NCI-H774 (cell line): ENCODE data around the gene PDE6B.
"Not testable (repeated sequence)": the region's sequence is repeated elsewhere in the genome, so short reads cannot be mapped to it uniquely, and the experiment has no call there.

Experiments used
- DNase-seq: peaks from one replicate; lab custom pipeline; 2025; lab: John Stamatoyannopoulos, UW

The PDE6B gene

DNA sequence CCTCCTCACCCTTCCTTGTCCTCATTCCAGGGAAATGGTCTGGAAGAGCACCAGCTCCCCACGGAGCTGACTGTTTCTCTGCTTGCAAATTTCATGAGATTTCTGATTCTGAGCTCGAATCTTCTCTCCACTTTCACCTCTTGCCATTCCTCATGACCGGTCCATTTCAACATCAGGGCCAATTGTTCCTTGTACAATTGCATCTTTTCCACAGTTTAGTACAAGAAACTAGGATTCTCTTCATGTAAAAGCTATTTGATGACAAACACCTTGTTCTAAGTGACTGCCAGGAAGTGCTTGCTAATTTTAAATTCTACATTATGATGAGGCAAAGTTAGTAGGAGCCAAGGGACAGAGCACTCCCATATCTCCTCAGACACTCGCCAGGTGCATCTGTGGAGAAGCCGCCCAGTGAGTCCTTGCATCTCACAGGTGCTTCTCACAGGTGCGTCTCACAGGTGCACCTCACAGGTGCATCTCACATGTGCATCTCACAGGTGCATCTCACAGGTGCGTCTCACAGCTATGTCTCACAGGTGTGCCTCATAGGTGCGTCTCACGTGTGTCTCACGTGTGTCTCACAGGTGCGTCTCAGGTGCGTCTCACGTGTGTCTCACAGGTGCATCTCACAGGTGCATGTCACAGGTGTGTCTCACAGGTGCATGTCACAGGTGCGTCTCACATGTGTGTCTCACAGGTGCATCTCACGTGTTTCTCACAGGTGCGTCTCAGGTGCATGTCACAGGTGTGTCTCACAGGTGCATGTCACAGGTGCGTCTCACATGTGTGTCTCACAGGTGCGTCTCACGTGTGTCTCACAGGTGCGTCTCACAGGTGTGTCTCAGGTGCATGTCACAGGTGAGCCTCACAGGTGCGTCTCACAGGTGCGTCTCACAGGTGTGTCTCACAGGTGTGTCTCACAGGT lies 3.0 kb upstream of the PDE6B start:
- DNase-seq = no peak

DNA sequence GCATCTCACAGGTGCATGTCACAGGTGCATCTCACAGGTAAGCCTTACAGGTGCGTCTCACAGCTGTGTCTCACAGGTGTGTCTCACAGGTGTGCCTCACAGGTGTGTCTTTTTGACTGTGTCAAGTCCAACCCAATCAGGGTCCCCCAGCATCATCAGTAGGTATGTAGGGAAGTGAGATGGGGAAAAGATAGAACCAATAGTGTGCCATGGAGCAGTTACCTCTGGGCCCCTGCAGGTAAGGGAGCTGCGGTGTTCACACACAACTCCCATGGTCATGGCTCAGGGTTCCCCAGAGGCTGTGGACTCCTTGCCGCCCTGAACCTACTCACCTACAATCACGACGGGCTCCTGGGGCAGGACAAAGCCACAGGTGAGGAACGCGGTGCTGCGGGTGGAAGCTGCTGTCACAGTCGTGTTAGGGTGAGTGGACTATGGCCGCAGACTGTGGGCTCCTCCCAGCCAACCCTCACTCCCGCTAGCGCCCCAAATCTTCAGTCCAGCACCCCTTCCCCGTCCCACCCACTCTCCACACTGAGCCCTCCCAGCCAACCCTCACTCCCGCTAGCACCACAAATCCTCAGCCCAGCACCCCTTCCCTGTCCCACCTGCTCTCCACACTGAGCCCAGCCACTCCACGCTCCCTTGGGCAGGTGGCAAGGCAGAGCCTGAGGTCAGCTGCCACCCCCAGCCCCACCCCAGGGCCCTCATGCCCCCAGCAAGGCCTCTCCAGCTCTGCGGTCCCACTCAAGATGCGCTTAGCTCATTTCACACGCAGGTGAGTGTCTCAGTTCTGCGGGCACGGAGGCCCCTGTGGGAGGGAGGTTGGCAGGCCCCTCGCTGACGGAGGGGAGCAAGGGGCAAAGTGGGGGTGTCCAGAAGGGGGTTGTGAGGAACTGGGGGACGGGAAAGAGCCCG lies 2.1 kb upstream of the PDE6B start:
- no peak for DNase-seq

DNA sequence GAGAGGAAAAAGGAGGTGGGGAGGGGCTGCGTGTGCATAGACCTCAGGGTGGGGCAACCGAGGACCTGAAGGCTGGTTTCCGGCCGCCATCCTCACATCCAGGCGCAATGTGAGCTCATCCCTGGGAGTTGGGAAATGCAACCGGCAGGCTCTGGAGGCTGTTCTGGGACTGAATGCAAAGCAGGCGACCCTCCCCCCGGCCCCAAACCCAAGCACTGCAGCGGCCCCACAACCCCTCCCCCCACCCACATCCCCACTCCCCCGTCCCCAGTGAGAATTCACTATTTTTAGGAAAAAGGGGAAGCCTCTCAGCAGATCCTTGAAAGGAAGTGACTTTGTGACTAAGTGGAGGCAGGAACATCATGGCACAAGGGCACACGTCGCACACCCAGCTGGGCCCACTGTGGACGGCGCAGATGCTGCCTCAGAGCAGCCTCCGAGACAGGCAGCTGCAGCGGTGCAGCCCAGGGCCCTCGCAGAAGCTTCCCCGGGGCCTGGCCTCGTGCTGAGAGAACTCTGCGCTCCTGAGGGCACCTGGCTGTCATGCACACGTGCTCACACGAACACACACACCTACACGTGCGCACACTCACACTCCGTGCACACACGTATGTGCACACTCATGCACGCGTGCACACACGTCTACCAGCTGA lies 1.3 kb upstream of the PDE6B start:
- no peak for DNase-seq

DNA sequence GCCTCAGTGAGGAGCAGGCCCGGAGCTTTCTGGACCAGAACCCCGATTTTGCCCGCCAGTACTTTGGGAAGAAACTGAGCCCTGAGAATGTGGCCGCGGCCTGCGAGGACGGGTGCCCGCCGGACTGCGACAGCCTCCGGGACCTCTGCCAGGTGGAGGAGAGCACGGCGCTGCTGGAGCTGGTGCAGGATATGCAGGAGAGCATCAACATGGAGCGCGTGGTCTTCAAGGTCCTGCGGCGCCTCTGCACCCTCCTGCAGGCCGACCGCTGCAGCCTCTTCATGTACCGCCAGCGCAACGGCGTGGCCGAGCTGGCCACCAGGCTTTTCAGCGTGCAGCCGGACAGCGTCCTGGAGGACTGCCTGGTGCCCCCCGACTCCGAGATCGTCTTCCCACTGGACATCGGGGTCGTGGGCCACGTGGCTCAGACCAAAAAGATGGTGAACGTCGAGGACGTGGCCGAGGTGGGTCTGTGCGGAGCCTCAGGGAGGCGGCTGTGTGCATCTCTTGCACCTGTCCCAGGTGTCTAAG lies 323 bp downstream of the PDE6B start:
- DNase-seq = no peak

DNA sequence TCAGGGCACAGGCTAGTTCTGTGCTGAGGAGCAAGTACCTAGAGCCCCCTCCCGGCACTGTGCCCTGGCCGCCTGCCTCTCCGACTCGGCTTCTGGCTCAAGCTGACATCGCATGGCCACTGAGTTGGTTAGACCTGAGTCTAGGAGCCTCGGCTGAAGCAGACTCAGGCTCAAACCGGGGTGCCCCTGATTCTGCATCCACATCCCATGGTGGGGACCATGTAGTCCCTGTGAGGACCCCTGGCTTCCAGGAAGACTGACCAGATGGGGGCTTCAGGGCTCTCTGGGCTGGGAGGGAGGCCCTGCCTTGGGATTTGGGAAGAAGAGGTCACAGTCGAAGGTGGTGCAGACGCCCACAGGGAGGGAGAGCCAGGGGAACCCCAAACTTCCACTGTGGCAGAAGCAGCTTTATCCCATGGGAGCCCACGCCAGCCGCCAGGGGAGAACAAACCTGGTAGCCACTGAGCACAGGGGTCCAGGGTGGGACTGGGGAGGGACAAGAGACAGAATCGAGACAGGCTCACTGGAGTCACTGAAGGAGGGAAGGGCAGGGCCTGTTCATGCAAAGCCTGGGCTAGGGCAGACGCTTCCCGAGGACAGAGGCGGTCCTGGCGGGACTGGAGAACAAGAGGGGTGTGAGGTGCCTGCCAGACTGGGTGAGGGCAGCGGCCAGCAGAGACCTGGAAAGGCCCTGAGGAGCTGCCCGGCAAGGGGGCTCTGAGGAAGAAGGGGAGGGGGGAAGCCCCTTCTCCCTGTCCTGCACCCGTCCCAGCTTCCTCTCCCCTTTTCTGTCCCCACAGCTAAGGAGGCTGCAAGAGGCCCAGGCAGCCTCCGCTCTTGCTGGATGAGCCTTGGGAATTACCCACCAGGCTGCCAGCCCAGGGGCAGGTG lies 1.1 kb downstream of the PDE6B start:
- no peak for DNase-seq

DNA sequence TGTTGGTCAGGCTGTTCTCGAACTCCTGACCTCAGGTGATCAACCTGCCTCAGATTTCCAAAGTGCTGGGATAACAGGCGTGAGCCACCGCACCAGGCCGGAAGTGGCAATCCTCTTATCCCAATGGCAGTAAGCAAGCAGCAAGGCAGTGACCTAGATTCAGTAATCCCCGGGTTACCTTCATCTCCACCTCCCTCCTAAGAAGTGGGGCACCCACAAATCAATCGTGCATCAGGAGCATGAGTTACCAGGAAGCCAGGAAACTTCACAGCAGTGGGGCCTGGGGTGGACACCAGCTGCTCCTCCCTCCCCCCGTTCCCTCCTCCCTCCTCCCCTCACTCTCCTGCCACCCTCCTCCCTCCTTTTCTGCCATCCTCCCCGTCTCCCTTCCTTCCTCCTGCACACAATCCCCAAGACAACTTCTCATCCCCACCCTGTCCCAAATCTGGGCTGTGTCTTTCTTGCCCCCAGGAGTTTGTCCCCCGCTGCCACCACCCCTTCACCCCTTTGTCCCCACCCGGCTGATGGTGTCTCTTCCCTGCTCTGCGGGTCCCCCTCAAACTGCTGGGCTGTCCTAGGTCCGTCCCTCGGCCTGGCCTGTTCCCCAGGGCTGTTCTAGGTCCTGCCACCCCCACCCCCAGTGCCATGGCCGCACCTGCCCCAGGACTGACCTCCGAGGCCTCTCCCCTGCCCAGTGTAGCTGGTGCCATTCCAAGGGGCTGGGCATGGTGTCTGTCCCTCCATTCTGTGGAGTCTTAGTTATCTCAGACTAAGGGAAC lies 2.2 kb downstream of the PDE6B start:
- DNase-seq = no peak

DNA sequence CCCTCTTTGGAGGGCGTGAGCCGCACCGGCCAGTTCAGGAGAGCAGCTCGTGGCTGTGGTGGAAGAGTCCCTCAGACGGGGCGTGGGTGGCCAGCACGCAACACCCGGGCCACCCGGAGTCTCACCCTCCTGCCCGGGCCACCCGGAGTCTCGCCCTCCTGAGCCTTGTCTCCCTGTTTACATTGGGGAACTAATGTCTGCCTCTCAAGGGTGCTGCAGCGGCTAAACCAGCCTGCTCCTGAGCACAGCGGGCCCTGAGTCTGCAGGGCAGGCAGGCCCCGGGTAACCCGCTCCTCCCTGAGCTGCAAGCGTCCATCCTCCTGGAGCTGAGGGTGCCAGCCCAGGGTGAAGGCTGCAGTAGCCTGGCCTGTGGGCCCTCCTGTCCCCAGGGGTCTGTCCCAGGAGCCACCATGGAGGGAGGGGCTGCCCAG lies 3.0 kb downstream of the PDE6B start:
- DNase-seq = no peak

DNA sequence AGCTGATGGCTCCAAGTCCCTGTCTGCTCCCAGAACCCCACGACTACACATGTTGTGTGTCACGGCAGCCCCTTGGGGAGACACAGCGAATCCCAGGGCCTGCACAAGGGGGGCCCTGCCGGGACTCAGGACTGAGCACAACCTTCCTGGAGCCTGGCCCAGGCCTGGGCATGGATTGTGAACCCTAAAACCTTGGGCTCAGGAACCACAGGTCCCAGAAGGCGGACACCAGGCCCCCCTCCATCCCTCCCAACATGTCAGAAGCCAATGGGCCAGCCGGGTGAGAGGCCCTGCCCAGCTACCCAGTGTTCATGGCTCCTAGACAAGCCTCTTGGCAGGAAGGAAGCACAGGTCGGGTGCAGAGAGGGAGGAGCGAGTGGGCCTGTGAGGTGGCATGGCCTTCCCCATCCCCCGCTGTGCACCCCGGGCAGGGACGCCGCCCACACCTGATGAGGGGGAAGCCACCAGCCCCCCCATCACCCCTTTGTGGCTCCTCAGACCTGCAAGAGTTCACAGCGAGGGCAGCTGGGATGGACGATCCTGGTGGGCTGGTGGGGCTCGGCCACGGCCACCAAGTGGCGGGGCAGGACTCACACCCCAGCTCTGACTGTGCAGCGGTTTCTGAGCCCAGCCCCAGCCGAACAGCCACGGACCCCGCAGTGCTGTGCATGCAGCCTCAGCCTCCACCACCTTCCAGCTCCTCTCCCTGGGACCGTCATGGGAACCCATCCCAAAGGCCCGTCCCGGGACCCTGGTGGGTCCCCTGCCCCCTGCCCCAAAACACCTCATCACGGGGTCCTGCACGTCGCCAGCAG lies 3.7 kb downstream of the PDE6B start:
- no peak for DNase-seq

DNA sequence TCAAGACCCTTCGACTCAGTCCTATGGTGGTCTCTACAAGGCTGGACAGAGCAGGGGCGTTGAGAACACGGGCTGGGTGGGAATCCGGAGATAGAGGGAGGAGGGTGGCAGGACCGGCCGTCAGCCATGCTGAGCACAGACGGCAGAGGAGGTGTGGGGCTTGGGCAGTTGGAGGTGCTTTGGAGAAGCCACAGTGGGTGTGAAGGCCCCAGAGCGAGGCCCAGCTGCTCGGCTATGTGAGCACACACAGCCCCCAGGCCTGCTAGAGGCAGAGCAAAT lies 4.2 kb downstream of the PDE6B start:
- no peak for DNase-seq

DNA sequence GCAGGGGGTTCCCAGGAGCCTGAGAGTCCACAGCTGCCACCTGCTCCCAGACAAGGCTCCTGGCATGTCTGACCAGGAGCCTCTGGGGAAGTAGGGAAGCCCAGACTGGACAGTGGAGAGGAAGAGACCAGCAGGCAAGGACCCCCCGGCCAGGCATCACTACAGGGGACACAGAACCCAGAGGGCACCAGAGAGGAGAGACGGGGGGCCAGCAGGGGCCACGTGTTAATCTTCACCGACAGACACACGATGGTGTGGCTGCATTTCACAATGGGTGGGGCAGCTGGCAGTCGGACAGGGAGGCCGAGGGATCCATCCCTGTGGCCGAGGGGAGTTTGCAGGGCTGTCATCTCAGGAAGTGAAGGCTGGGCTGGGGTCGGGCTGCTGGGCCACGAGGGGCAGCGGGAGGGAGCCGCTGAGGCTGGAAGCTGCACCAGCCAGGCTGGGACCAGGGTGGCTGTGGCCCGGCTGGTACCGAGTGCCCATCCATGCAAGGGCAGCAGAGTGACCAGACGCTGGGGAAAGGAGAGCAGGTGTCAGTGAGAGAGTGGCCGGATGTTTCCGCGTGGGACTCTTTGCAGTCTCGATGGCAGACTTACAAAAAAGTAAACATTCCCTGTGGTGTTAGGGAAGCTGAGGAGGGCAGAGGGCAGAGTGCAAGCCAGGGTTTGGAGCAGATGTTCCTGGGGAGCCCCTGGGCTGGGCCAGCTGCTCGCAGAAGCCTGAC lies 4.7 kb downstream of the PDE6B start:
- no peak for DNase-seq

DNA sequence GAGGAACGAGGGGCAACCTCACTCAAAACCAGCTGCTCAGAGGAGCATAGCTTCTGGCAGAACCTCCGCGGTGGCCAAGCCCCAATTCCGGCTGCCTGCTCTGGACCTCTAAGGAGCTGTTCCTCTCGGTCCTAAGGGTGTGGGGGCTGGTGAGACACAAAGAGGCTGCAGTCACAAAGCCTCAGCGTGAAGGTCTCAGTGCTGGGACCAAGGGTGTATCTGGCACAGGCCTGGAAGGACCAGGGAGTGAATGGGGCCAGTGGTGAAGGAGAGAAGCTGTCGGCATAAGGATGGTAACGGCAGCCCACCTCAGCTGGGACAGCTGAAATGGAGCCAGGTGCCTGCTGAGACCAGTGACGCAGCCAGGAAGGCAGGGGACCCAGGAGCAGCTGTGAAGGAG lies 5.3 kb downstream of the PDE6B start:
- no peak for DNase-seq

DNA sequence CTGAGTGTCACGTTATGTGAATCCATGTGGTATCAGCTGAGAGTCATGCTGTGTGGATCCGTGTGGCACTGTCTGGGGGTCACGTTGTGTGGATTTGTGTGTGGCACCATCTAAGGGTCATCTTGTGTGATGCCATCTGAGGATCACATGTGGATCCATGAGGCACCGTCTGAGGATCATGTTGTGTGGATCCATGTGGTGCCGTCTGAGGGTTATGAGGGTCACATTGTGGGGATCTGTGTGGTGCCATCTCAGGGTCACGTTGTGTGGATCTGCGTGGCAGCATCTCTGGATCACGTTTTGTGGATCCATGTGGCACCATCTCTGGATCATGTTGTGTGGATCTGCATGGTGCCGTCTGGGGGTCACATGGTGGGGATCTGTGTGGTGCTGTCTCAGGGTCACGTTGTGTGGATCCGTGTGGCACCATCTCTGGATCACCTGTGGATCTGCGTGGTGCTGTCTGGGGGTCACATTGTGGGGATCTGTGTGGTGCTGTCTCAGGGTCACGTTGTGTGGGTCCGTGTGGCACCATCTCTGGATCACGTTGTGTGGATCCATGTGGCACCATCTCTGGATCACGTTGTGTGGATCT lies 6.9 kb downstream of the PDE6B start:
- no peak for DNase-seq

DNA sequence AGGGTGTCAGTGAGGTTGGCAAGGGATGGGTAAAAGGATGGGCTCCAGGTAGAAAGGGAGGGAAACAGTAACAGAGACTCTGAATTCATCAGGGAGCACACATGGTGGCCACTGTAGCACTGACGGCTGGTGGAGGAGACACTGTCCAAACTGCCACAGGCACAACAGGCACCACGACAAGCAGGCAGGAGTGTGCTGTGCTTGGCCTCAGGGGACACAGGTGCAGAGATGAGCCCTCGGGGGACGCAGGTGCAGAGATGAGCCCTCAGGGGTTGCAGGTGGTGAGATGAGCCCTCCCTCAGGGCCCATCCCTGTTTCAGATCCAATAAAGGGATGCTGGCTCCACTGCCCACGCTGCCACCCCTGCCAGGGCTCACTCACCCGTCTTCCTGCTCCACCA lies 7.6 kb downstream of the PDE6B start:
- DNase-seq = no peak

DNA sequence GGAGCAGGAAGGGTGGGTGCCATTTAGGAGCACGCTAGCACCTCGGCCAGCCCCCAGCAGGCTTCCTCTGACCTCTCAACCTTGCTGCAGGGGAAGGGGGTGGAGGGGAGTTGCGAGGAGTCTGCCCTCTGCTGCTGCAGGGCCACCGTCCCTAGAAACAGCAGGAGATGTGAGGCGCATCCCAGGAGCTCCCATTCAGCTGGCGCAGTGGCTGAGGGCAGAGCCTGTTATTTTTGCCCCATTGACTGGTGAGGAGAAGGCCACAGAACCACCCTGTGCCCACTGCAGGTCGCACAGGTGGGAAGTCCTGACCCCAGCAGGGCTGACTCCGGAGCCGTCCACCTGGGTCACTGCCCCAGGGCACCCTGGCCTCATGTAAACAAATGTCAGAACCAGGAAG lies 8.0 kb downstream of the PDE6B start:
- no peak for DNase-seq

DNA sequence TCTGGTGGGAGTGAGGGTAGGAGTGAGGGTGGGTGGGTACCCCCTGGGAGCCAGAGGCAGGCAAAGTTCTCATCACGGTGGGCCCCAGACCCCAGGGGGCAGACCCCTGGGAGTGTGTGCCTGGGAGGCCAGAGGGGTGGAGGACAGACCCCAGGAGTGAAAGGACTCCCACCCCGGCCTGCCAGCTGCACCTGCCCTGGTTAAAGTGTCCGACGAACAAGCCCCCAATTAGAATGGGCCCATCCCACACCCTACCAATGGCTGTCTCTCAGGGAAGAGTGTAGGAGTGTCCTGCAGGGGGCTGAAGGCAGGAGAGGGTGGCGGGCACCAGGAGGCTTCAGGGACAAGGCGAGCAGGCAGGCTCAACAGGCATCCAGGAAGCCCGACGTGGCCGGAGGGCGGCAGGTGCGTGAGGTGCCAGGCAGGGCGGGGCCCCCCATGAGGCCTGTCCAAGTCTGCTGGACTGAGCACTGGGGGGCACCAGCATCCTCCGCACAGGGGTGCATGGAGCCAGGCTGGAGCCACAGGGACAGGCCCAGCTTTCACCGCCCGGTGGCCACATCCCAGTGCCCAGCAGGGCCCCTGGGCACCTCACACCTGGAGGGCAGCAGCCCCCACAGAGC lies 8.7 kb downstream of the PDE6B start:
- DNase-seq = no peak

DNA sequence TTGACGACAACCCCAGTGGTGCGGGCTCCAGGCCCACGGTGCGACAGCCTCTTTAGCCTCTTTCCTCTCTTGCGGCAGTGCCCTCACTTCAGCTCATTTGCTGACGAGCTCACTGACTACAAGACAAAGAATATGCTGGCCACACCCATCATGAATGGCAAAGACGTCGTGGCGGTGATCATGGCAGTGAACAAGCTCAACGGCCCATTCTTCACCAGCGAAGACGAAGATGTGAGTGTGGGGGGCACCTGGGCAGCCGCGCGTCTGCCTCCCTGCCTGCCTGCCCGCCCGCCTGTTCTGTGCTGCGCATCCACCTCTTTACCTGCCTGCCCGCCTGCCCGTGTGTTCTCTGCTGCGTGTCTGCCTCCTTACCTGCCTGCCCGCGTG lies 9.2 kb downstream of the PDE6B start:
- no peak for DNase-seq

DNA sequence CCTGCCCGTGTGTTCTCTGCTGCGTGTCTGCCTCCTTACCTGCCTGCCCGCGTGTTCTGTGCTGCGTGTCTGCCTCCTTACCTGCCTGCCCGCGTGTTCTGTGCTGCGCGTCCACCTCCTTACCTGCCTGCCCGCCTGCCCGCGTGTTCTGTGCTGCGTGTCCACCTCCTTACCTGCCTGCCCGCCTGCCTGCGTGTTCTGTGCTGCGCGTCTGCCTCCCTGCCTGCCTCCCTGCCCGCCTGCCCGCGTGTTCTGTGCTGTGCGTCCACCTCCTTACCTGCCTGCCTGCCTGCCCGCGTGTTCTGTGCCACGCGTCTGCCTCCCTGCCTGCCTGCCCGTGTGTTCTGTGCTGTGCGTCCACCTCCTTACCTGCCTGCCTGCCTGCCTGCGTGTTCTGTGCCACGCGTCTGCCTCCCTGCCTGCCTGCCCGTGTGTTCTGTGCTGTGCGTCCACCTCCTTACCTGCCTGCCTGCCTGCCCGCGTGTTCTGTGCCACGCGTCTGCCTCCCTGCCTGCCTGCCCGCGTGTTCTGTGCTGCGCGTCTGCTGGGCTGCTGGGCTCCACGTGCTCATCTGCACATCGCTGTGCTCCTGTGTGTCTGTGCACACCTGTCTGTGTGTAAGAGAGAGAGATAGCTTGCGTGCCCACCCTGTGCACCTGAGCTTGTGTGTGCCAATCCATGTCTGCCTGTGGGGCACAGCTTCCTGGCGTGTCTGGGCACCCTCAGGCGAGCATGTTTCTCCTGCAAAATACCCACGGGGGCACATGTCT lies 9.9 kb downstream of the PDE6B start:
- not testable (repeated sequence) for DNase-seq
